AG04450 (cell line): Measurements from ENCODE around the gene MSANTD2. TPM values are rescaled to one million over a fixed set of nuclear protein-coding genes. Genes with fewer than 3 reads are reported as not detected.

Experiments used
- CTCF ChIA-PET: fragments of 300-600, 350-600 bp; formaldehyde crosslinking; extraction: SDS; loops from one replicate; lab custom pipeline; 2022; ENCODE audit warnings: antibody characterized with exemption, inconsistent platforms; lab: Charles Lee
- POLR2A ChIA-PET: fragments of 350-600 bp; formaldehyde crosslinking; extraction: SDS; loops from one replicate; lab custom pipeline; 2021; ENCODE audit warnings: antibody characterized with exemption, inconsistent platforms; lab: Yijun Ruan, JAX
- DNase-seq: peaks from one replicate; pipeline ENCODE4 v3.0.0-alpha.2; 2011; ENCODE audit warnings: low read depth, low spot score
- H3K27ac ChIP-seq: one replicate; pipeline ENCODE4 v1.5.1; 2012; ENCODE audit warnings: low read depth, low read length, control low read depth
- H3K27me3 ChIP-seq: one replicate; pipeline ENCODE4 v1.6.0; 2012; ENCODE audit warnings: low read length; ENCODE audit not compliant: control insufficient read depth, insufficient read depth
- H3K4me3 ChIP-seq: 2 replicates; pipeline ENCODE4 v1.5.1; 2011; ENCODE audit warnings: mild to moderate bottlenecking, low read depth, low read length, control low read depth
- H3K9me3 ChIP-seq: 2 replicates; pipeline ENCODE4 v1.5.1; 2012; ENCODE audit warnings: low read length; ENCODE audit not compliant: control insufficient read depth, insufficient read depth
- CTCF ChIP-seq: IDR thresholded peaks from 2 replicates; pipeline ENCODE4 v1.5.1; 2011; ENCODE audit warnings: low read depth, low read length, control low read depth, inconsistent platforms
- polyA plus RNA-seq: library from polyadenylated mRNA; depleted of rRNA; stranded (reverse); fragments of >200 nt; gene quantifications from 2 replicates; pipeline ENCODE4 v1.2.3, GENCODE V29; 2011

The MSANTD2 gene
- polyA plus RNA-seq, 1 experiment, result 9.8 TPM

- H3K27me3 ChIP-seq, result peaks cover 18% of the 10 kb centered on the region
- no peak overlapping the region for H3K27ac ChIP-seq
- DNase-seq, result no peak
- ChIA-PET CTCF (interaction anchor here (0.8 to 3.0 kb wide), 5 partner anchors 11 to 87 kb away, joined by 4 to 24 read pairs (median 9); partner anchors contain the start of gene NRGN), POLR2A (interaction anchor here (1.1 kb wide), 1 partner anchor 83 kb away, joined by 3 read pairs; the partner anchor contains the start of genes SIAE and SPA17)
- no peak overlapping the region for H3K4me3 ChIP-seq
- TF ChIP-seq CTCF, result no peak
- H3K9me3 ChIP-seq, result peaks cover 6% of the 10 kb centered on the region; the same call in 1 of the 2 replicates
Observed at GRCh38 chr11:124757320-124757719, 42.9 kb downstream of the MSANTD2 start.

GRCh38 chr11:124756753-124757227 lies 43.4 kb downstream of the MSANTD2 start:
- no peak overlapping the region for H3K27ac ChIP-seq
- peaks cover 19% of the 10 kb centered on the region for H3K27me3 ChIP-seq
- POLR2A ChIA-PET, result no interaction called here
- no peak overlapping the region for H3K4me3 ChIP-seq
- TF ChIP-seq CTCF, result no peak
- H3K9me3 ChIP-seq, result peaks cover 6% of the 10 kb centered on the region; the same call in 1 of the 2 replicates
- DNase-seq, result no peak
- CTCF ChIA-PET, result interaction anchor here (1.3 to 2.5 kb wide), 5 partner anchors 11 to 113 kb away, joined by 4 to 13 read pairs (median 9); no protein-coding TSS in a partner anchor

GRCh38 chr11:124756033-124756752 lies 44.0 kb downstream of the MSANTD2 start:
- Histone ChIP-seq H3K4me3 (no peak overlapping the region), H3K27me3 (peaks cover 17% of the 10 kb centered on the region), H3K9me3 (peaks cover 6% of the 10 kb centered on the region; the same call in 1 of the 2 replicates), H3K27ac (no peak overlapping the region)
- no peak for TF ChIP-seq CTCF
- no peak for DNase-seq
- ChIA-PET CTCF (interaction anchor here (0.6 to 2.5 kb wide), 7 partner anchors 8 to 340 kb away, joined by 3 to 13 read pairs (median 5); no protein-coding TSS in a partner anchor), POLR2A (no interaction called here)

- Histone ChIP-seq H3K9me3 (peaks cover 4% of the 10 kb centered on the region; the same call in 1 of the 2 replicates), H3K27ac (no peak overlapping the region)
- CTCF ChIA-PET, result interaction anchor here (1.0 to 2.5 kb wide), 2 partner anchors 8 to 40 kb away, joined by 5 to 9 read pairs; no protein-coding TSS in a partner anchor
Observed at GRCh38 chr11:124754710-124755109, 45.5 kb downstream of the MSANTD2 start.

More at GRCh38 chr11:124754710-124755109, 45.5 kb downstream of the MSANTD2 start:
- POLR2A ChIA-PET, result no interaction called here
- DNase-seq, result no peak
- TF ChIP-seq CTCF, result no peak
- Histone ChIP-seq H3K27me3 (peaks cover 11% of the 10 kb centered on the region), H3K4me3 (no peak overlapping the region)
